ENCODE results near the gene SDK2. TPM values are rescaled to one million over a fixed set of nuclear protein-coding genes. Genes with fewer than 3 reads are reported as not detected.

Gene SDK2
- total and polyA plus RNA-seq, 9 of the 15 experiments (the other 6 are each of a cell fraction or from before 2014, with no cell fraction given), result 0.04 TPM; not detected in 8

DNA sequence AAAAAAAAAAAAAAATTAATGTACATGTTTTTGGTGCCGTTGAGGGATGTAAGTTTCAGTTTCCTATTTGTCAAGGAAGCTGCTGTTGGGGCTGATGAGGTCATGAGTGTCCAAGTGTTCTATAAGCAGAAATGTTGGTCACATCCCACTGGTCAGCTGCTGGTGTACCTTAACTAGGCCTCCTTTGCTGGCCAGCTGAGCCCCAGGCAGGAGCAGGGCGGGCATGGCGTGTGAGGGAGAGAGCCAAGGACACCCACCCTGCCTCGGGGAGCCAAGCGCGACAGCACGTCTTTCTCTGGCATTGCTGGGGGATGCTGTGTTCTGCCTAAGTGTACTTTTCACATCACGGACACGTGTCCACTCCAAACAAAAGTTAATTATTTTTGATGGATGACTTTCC is 224.4 kb downstream of the SDK2 start:
- no peak for FAIRE-seq

More for the DNA sequence above, 224.4 kb downstream of the SDK2 start:
- H2AFZ ChIP-seq (ENCODE audit: low read depth, low read length), result no peak overlapping the region
- H3K79me2 ChIP-seq (ENCODE audit: control insufficient read depth, insufficient read depth, low read length), result no peaks in the 10 kb centered on the region
- no peaks in the 10 kb centered on the region for H4K20me1 ChIP-seq (replicated peaks; ENCODE audit: control insufficient read depth, insufficient read depth, low read length)
- ChIA-PET POLR2A (interaction anchor here (1.6 kb wide), 1 partner anchor 9 kb away, joined by 4 read pairs; no protein-coding TSS in a partner anchor), CTCF (ENCODE audit: low intra/inter-chr PET ratio) (interaction anchor here (0.6 kb wide), 1 partner anchor 10 kb away, joined by 6 read pairs; no protein-coding TSS in a partner anchor)
- no peak overlapping the region for H3K27ac ChIP-seq (ENCODE audit: extremely low read depth, low read depth, low read length)
- no peaks in the 10 kb centered on the region; a peak in 1 of 5 replicates for H3K4me1 ChIP-seq (replicated peaks in 1 of 2; ENCODE audit: control insufficient read depth in 2 of 2, insufficient read depth in 2 of 2, low read length in 2 of 2)
- H3K4me3 ChIP-seq, result no peak overlapping the region
- no peaks in the 10 kb centered on the region for H3K9me3 ChIP-seq (replicated peaks; ENCODE audit: control insufficient read depth, insufficient read depth, low read depth, low read length)
- no peaks in the 10 kb centered on the region for H3K36me3 ChIP-seq (ENCODE audit: control insufficient read depth, insufficient read depth, low read length)
- H3K27me3 ChIP-seq (ENCODE audit: control insufficient read depth in 2 of 2, insufficient read depth in 2 of 2, low read length in 2 of 2), result peaks cover 24 to 62% of the 10 kb centered on the region in 2 experiments
- no peaks in the 10 kb centered on the region for H3K9me1 ChIP-seq (ENCODE audit: control insufficient read depth, insufficient read depth, low read length)
- H3K4me2 ChIP-seq (ENCODE audit: insufficient read depth, low read length), result no peak overlapping the region
- intact Hi-C loops (cut with micrococcal nuclease), result loop anchor here (10.0 kb wide), 2 partner anchors 125 to 365 kb away; no protein-coding TSS in a partner anchor
- BruUV-seq (replicated peaks), result no TSS peak
- in situ Hi-C loops (cut with MboI), result no loop called here
- 1% methylated on average over 9 of the region's 9 CpGs for WGBS (ENCODE audit: insufficient coverage, low coverage, missing lambda C conversion rate)
- ATAC-seq (no peak), DNase-seq (ENCODE audit: extremely low read depth in 1 of 4, low spot score in 3 of 4) (no peak)
- no peak overlapping the region for H3K9ac ChIP-seq (ENCODE audit: insufficient read depth in 1 of 2, low read depth in 2 of 2, low read length in 2 of 2)
- no peak for TF ChIP-seq ZFP1 (CRISPR knock-in tag; IDR thresholded peaks at IDR 0.05)
- TF ChIP-seq IRF2 (CRISPR knock-in tag; IDR thresholded peaks at IDR 0.05), result no peak
- no peak for TF ChIP-seq TAF15 (IDR thresholded peaks at IDR 0.05; ENCODE audit: low read depth, low read length)
- TF ChIP-seq STAT6 (CRISPR knock-in tag; IDR thresholded peaks at IDR 0.05), result no peak
- no peak for TF ChIP-seq PML (IDR thresholded peaks at IDR 0.05; ENCODE audit: low read length)
- no peak for TF ChIP-seq FOXP4 (CRISPR knock-in tag; IDR thresholded peaks at IDR 0.05; ENCODE audit: borderline replicate concordance)
- TF ChIP-seq L3MBTL2 (IDR thresholded peaks at IDR 0.05), result no peak
- no peak for TF ChIP-seq KAT8 (IDR thresholded peaks at IDR 0.05; ENCODE audit: low read depth)
- TF ChIP-seq RHOXF2B (CRISPR knock-in tag; conservative IDR thresholded peaks at IDR 0.05), result no peak
- no peak for TF ChIP-seq ZNF584 (CRISPR knock-in tag; IDR thresholded peaks at IDR 0.05; ENCODE audit: low read depth)
- TF ChIP-seq SAFB2 (IDR thresholded peaks at IDR 0.05; ENCODE audit: borderline replicate concordance, low read depth, low read length, severe bottlenecking), result no peak
- no peak for TF ChIP-seq RBFOX2 (IDR thresholded peaks at IDR 0.05; ENCODE audit: low read depth, low read length)
- no peak for TF ChIP-seq SUPT5H (IDR thresholded peaks at IDR 0.05)
- no peak for TF ChIP-seq XRCC5 (IDR thresholded peaks at IDR 0.05; ENCODE audit: low read depth, low read length)
- TF ChIP-seq ZNF174 (CRISPR knock-in tag; IDR thresholded peaks at IDR 0.05), result no peak
- no peak for TF ChIP-seq ZFP36 (IDR thresholded peaks at IDR 0.05; ENCODE audit: low read depth, low read length, partially characterized antibody)

Data from K562 (cell line).